Measurements from ENCODE around the gene TOM1. TPM values are rescaled to one million over a fixed set of nuclear protein-coding genes. Genes with fewer than 3 reads are reported as not detected.

The TOM1 gene
- total and polyA plus RNA-seq, 2 of the 13 experiments (the other 11 are each of a cell fraction or from before 2014, with no cell fraction given) = 30.8 to 87.3 TPM

GRCh38 chr22:35257321-35258190 is 42.1 kb upstream of the TOM1 start, which contains the start of gene HMGXB4 (continued):
- peak; percentile 36; the same call in 1 of the 2 replicates for TF ChIP-seq ZBTB7A (CRISPR knock-in tag; IDR thresholded peaks at IDR 0.05)
- TF ChIP-seq ZBTB4 (CRISPR knock-in tag; IDR thresholded peaks at IDR 0.05; ENCODE audit: borderline replicate concordance) = no peak
- TF ChIP-seq ZBED4 (CRISPR knock-in tag; IDR thresholded peaks at IDR 0.05; ENCODE audit: borderline replicate concordance) = 0 out of 2 replicates have a peak, but pooled peaks have one; percentile 10
- no peak for TF ChIP-seq ZNF703 (CRISPR knock-in tag; IDR thresholded peaks at IDR 0.05; ENCODE audit: borderline replicate concordance)
- TF ChIP-seq MTERF4 (CRISPR knock-in tag; IDR thresholded peaks at IDR 0.05) = no peak
- TF ChIP-seq HHEX (CRISPR knock-in tag; IDR thresholded peaks at IDR 0.05) = no peak
- TF ChIP-seq FOXA3 (CRISPR knock-in tag; IDR thresholded peaks at IDR 0.05) = peak; percentile 18; the same call in 1 of the 2 replicates
- TF ChIP-seq GPBP1L1 (CRISPR knock-in tag; IDR thresholded peaks at IDR 0.05) = no peak
- peak; percentile 82; the same call in 1 of the 2 replicates for TF ChIP-seq TSC22D2 (CRISPR knock-in tag; IDR thresholded peaks at IDR 0.05; ENCODE audit: borderline replicate concordance)
- TF ChIP-seq ZNF263 (CRISPR knock-in tag; IDR thresholded peaks at IDR 0.05) = peak; percentile 53; the same call in 1 of the 2 replicates
- peak; percentile 57 for TF ChIP-seq ZNF18 (CRISPR knock-in tag; IDR thresholded peaks at IDR 0.05; ENCODE audit: insufficient replicate concordance)
- peak; percentile 70; the same call in 1 of the 2 replicates for TF ChIP-seq ZNF616 (CRISPR knock-in tag; IDR thresholded peaks at IDR 0.05; ENCODE audit: low read depth)
- peak; percentile 91 for TF ChIP-seq E2F5 (CRISPR knock-in tag; conservative IDR thresholded peaks at IDR 0.05)
- no peak for TF ChIP-seq GZF1 (CRISPR knock-in tag; IDR thresholded peaks at IDR 0.05)
- TF ChIP-seq ZBTB8A (CRISPR knock-in tag; IDR thresholded peaks at IDR 0.05; ENCODE audit: borderline replicate concordance, low read depth) = peak; percentile 63; the same call in 1 of the 2 replicates
